H1 (cell line): ENCODE results near the gene CCNL2. TPM values are rescaled to one million over a fixed set of nuclear protein-coding genes. Genes with fewer than 3 reads are reported as not detected.

ENCODE experiments used
- CBX5 ChIP-seq: fragments of 300-800, 300-1000 bp; sonication (generic); IDR thresholded peaks from 2 replicates; pipeline ENCODE4 v1.7.1; 2016; ENCODE audit warnings: antibody characterized with exemption, low read length, low read depth
- polyA plus RNA-seq, 7 experiments: library from polyadenylated mRNA; depleted of rRNA in 3 of 7; stranded (reverse) in 5 of 7; unstranded in 2 of 7; fragments of >200 nt in 5 of 7; fragments of 200-250 nt in 2 of 7; gene quantifications; 1 replicate in 5 of 7; 2 replicates in 1 of 7; 4 replicates in 1 of 7; pipeline versions ENCODE4 v1.2.1 to v1.2.3, GENCODE V29; 2011 to 2013; ENCODE audit warnings: missing spikeins in 2 of 7, mixed read lengths in 2 of 7
- total RNA-seq: library from RNA; stranded (reverse); fragmentation: NEBNext Ultra II Directional; extraction: Animal tissue kit (Norgen Biotek cat#: 25700); gene quantifications from 2 replicates; pipeline ENCODE4 v1.2.1, GENCODE V29; 2021

The CCNL2 gene
- total and polyA plus RNA-seq, 2 of the 8 experiments (the other 6 are each of a cell fraction or from before 2014, with no cell fraction given), result 79.8 to 120 TPM

GRCh38 chr1:1424707-1425106, 25.6 kb upstream of the CCNL2 start (continued):
- no peak for TF ChIP-seq CBX5
- TF ChIP-seq, all 59 proteins: peak for 0
